ENCODE measurements around the gene RNF144B. TPM values are rescaled to one million over a fixed set of nuclear protein-coding genes. Genes with fewer than 3 reads are reported as not detected.
"Not testable (repeated sequence)": the region's sequence is repeated elsewhere in the genome, so short reads cannot be mapped to it uniquely, and the experiment has no call there.

RNF144B gene
- 0.60 and 1.3 TPM in 2 replicates for total RNA-seq (2014; rRNA removed; shearing (Covaris generic))

DNA sequence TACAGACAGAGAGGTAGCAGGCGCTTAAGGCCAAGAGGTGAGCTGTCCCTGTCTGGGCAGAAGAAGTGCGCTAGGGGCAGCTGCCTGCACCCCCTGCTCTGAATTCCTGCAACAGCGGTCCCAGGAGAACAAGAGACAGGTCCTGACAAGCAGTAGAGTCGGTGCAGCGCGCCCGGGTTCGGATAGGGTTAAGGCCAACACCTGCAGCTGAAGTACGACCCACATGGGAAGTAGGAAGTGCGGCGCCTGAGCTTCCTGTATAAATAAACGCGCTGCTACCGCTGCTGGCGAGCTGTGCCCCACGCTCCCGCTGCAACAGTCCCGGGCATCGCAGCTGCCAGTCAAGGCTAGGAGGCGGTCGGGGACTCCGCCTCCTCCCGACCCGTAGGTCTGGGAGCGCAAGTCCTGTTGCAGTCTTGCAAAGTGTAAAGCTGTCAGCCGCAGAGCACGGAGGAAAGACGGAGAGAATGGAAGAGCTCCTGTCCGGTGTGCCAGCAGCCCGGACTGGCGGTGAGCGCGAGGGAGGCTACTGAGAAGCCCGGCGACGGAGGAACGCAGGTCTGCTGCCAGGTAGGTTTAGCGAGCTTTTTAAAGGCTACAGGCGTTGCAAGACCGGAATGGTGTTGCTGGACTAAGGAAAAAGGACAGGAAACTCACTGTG is at the start of gene RNF144B:
Gene RNF144B (plus strand): TSS at position 290 of the 661 bp plus-strand sequence. CDS start 12,185 bp downstream, outside the sequence.
- DNase-seq (ENCODE audit: low spot score) = peak; percentile 58

DNA sequence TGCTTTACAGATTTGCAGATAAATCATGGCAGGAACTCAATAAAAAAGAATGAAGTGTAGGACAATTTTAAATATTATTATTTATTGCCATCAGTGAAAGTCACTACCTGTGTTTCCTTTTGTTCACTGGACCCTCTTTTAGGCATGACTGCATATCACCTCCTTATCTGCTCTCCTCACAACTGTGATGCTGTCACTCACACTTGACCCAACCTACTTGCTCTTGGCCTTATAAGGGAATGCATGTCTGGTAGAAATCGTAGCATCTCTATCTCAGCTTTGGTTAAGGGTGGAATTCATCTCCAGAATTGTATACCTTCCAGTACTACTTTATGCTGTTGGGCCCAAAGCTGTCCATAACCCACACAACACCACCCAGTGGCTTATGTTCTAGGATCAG is 47.6 kb upstream of the RNF144B start:
- DNase-seq (ENCODE audit: low spot score) = no peak

DNA sequence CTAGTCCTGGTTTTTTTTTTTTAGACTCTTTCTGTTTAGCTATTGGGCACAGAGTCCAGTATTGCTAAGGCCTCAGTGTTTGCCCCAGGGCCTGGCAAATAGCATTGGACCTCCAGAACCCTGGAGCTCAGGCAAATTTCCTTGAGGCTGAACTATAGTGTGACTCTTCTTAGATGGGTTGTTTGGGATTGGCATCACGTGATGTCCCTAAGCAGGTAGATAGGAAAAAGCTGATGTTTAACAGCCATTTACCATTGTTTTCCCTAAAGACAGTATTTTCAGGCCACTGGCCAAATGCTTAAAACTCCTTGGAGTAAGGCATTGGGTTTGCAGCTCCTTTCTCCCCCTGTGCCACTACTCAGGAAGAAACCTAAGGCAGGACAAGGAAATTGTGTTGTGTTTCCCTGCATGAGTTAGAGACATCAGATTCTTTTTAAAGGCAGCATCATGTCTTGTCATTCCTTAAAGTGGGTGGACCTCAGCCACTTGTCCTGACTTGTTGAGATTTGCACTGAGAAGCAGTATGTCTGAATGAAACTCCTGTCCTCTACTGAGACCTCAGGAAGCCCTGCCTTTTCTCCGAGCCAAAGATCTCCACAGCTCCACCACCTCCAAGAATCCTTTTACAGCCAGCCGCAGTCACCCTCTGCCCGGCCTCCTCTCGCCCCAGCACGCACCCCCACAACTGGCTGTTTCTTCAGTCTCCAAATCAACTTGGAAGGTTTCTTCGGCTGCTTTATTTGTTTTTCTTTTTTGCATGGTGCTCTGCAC is 46.2 kb upstream of the RNF144B start:
- no peak for DNase-seq (ENCODE audit: low spot score)

DNA sequence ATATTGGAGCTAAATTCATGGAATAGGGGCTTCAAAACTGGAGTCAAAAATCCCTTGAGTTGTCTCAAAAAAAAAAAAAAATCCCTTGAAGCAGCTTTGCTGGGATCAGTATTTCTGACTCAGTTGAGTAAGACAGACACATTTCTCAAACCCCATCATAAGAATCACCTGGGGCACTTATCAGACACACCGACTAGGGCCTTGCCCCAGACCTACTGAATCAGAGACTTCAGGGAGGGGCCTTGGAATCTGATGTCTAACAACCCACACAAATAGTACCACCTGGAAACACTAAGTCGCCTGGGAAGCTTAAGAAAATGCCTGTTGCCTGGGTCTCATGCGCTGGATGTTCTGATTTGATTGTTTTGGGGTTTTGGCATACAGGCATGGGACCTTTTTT is 44.9 kb upstream of the RNF144B start:
- no peak for DNase-seq (ENCODE audit: low spot score)

DNA sequence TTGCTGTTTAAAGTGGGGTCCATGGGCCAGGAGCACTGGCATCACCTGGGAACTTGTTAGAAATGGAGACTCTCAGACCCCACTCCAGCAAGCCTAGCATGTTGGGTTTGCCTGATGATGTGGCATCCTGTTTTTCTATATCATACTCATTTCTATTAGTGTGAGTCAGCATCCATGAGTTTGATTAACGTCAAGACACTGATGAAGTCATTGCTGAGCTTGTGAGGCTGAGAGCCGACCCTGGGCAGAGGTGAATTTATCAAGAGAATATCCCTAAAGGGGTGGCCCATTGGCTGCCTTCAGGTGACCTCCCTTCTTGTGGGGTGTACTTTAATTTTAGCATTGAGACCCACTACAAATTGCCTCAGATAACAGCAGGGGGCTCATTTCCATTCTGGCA is 43.4 kb upstream of the RNF144B start:
- peak; percentile 26 for DNase-seq (ENCODE audit: low spot score)

DNA sequence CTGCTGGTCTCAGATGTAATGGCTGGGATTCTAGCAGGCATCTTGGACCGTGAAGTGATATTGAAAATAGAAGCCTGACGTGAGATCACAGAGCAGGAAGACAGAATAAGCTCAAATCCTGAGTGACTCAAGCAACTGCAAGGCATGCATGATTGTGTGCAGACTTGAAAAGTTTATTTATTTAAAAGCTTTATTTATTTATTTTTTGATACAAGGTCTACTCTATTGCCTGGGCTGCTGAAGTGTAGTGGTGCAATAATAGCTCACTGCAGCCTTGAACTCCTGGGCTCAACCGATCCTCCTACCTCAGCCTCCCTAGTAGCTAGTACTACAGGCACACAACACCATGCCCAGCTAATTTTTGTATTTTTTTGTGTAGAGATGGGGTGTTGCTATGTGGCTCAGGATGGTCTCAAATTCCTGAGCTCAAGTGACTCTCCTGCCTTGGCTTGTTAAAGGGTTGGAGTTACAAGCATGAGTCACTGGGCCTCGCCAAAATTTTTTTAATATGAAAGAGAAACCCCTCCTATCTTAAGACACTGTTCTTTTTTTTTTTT is 40.1 kb upstream of the RNF144B start:
- no peak for DNase-seq (ENCODE audit: low spot score)

DNA sequence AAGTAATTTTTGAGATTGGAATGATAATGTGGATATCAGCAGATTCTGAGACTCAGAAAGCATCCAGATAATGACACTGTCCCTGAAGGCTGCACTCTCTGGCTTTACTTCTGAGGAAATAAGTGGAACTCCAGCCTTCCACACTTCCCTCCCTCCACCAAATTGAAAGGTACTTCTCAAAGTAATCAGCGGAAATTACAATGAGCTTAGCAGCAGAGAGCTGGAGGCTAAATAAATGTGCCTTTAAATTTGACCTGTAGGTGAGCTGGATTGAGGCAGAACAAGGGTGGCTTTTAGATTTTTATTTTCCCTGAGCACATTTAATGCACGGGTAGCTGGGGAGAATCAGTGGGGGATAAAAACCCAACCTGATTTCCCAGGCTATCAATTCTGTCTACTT is 39.3 kb upstream of the RNF144B start:
- no peak for DNase-seq (ENCODE audit: low spot score)

DNA sequence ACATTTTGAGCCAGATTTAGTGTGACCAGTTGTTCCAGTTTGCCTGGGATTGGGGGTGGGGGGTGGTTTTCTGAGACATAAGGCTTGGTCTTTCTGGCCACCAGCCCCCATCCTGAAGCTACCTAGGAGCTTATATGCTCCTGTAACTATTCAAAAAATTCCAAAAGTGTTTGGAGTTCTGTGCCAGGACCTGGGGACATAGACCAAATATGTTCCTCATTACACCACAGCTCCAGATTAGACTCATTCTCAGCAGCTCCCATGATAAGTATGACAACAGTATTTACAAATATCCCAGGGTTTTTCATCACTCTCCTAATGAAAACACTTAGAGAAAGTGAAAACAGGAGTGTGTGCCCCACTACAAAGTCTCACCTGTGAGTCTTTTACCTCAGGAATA is 37.8 kb upstream of the RNF144B start:
- no peak for DNase-seq (ENCODE audit: low spot score)

DNA sequence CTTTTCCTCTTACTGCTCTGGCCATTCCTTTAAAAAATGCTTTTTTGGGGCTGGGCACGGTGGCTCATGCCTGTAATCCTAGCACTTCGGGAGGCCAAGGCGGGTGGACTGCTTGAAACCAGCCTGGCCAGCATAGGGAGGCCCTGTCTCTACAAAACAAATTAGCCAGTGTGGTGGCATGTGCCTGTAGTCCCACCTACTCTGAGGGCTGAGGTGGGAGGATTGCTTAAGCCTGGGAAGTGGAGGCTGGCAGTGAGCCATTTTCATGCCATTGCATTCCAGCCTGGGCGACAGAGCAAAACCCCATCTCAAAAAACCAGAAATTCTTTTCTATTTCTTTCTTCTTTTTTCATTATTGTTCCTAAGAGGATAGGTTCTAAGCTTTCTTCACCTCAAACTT is 36.9 kb upstream of the RNF144B start:
- no peak for DNase-seq (ENCODE audit: low spot score)

DNA sequence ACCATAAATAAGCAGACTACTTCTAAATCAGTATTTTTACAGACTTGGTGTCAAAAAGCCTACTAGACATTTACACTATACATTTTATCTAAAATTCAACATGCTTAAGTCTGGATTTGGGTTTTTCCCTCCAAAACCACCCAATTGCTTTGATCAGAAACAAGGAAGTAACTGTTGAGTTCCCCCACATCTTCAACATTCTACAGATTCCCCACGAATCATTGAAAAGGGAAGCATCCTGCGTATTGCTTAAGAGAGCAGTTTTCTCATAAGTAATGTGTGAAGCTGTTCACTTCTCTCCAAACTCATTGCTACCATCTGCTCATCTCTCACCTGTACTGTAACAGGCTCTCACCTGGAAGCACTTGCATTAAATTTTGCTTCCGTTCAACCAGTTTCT is 36.4 kb upstream of the RNF144B start:
- DNase-seq (ENCODE audit: low spot score) = no peak

DNA sequence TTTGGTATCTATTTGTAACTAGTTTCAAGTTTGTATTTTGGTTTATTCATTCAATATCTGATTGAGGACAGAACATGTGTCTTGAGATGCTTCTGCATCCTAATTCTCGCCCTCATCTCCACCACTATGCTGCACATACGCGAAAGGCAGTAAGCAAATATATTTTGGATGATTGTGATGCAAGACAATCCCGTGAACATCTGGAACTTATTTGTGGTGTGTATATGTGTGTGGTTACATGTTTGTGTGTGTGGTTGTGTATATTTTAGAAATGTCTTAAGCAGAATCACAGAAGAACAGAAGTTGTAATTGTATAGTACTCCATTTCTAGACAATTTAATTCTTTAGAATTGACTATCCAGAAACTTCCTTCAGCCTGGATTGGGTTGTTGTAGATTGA is 35.1 kb upstream of the RNF144B start:
- no peak for DNase-seq (ENCODE audit: low spot score)

DNA sequence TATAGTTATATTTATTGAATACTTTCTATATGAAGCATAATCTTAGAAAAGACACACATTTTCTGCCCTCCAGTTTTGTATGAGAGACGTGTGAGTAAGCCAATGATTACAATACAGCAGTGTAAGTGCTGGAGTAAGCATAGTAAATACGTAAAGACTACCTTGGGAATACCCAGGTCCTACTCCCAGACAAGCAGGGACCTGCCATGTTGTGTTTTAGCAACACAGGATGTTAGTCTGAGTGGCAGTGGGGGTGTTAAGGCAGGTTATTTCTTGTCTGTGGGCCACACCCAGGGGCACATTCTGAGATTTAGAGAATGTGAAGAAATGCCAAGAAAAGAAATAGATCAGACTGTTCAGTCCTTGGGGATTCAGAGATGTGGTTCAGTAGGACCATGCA is 34.3 kb upstream of the RNF144B start:
- no peak for DNase-seq (ENCODE audit: low spot score)

DNA sequence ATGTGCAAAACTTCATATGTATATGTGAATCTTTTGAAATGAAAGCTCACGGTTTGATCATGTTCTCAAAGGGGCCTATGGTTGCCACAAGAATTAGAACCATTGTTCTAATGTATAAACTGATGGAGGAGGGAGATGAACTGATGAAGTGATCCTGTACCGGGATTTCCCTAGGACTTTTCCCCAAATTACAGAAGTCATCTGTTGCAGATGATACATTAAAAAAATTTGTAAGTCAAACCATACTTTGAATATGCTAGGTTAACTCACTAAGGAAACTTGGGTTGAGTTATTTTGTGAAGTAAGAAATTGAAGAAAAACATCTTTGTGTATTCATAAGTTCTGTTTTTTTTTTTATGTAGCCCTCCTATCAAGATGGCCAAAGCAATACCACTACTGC is 33.9 kb upstream of the RNF144B start:
- no peak for DNase-seq (ENCODE audit: low spot score)

DNA sequence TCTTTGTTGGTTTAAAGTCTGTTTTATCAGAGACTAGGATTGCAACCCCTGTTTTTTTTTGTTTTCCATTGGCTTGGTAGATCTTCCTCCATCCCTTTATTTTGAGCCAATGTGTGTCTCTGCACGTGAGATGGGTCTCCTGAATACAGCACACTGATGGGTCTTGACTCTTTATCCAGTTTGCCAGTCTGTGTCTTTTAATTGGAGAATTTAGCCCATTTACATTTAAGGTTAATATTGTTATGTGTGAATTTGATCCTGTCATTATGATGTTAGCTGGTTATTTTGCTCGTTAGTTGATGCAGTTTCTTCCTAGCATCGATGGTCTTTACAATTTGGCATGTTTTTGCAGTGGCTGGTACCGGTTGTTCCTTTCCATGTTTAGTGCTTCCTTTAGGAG is 29.6 kb upstream of the RNF144B start:
- not testable (repeated sequence) for DNase-seq (ENCODE audit: low spot score)

DNA sequence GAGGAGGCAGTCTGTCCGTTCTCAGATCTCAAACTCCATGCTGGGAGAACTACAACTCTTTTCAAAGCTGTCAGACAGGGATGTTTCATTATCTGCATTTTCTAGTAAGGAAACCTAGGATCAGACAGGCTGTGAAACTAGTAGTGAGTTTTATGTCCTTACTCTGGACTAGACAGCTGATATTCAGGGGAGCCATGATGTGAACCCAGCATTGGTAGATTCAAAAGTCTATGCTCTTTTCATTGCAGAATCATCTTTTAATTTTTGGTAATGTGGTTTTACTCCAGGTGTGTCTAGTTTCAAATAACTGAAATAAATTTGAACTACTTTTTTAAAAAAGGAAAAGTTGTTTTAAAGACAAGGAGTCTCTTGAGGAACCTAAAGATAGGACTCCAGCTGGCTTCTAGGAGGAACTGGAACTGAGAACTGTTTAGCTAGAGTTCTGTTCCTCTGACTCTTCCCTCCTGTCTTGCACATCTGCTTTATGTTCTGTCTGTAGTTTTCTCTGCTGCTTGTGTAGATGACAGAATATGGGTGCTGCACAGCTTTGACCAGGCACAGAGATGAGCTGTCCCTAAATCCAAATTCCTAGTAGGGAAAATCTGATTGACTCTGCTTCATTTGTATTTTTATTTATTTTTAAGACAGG is 27.8 kb upstream of the RNF144B start:
- no peak for DNase-seq (ENCODE audit: low spot score)

DNA sequence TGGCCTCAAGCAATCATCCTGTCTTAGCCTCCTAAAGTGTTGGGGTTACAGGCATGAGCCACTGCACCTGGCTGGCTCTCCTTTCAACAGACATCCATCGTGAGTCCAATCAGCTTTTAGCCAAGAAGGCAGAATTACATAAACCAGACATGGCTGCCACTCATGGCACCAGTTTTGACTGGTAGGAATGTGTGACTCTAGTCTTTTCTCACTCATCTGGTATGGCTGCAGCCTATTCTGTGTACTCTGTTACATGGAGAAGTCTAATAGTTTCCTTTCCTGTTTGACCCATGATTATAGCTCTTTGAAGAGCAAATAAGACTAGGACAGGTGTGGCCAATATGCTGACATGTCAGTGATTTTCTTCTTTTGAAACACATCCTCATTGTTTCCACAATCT is 27.0 kb upstream of the RNF144B start:
- DNase-seq (ENCODE audit: low spot score) = no peak

DNA sequence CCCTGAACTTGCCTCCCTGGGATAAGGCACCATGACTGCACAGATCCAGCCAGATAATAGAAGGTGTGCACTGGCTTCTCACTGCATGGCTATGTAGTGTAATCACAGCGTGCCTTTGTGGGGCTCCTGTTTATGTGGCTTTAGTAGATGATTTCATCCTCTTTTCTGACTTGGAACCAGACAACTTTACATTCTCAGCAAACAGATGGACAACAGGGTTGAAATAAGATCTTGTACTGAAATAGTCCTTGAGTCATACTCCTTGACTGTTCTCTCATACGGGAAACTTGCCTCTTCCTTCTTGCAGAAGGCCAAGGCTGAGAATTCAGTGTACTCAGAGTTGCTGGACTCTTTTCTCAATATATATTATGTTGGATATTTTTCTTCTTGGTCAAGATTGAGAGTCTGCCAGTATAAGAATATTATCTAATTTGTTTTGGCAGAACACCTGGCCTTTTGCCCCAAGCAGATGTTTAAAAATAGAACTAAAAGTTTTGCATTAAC is 25.0 kb upstream of the RNF144B start:
- DNase-seq (ENCODE audit: low spot score) = no peak

DNA sequence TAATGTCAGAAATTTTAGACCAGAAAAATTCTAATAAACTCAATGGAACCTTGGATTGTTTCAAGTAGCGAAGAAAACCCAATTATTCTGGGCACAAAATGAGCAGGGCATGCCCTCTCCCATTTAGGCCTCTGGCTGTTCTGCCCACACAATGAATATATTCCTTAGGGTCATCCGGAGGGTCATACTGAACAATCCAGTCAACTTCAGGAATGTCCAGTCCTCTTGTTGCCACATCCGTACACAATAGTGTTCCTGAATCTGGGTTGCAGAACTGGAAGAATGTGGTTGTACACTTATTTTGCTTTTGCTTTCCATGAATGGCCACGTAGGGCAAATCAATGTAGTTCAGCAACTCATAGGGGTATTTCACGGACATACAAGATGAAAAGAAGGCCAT is 23.4 kb upstream of the RNF144B start:
- no peak for DNase-seq (ENCODE audit: low spot score)

DNA sequence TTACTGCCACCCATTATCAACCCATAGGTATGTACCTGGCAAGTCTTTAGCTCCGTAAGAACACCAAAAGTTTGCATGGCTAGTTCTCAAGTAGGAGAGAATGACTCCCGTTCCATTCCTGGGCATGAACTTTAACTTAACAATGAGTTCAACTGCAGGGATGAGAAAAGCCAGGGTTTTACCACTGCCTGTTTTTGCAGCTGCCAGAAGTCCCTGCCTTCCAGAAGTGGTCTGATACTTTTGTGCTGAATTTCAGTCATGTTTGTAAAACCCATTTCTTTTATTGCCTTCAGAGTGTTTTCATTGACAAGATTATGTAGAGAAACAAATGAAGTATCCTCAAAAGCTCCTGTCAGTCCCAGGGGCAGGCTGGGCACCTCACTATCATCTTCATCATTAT is 22.6 kb upstream of the RNF144B start:
- not testable (repeated sequence) for DNase-seq (ENCODE audit: low spot score)

DNA sequence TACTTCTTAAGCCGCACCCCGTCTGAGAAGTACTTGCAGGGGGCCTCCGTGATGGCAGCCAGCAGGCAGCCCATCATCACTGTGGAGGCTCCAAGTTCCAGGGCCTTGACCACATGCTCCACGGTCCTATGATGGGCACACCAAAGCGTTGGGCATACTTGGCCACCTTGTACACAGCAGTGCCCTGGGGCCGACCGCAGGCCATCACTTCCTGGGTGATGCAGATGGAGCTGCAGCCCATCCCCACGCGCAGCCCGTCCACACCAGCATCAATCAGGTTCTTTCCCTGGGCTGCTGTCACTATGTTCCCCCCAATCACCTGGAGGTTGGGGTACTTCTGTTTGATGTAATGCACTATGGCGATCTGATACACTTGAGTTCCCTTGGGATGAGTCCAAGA is 19.8 kb upstream of the RNF144B start:
- DNase-seq (ENCODE audit: low spot score) = no peak

DNA sequence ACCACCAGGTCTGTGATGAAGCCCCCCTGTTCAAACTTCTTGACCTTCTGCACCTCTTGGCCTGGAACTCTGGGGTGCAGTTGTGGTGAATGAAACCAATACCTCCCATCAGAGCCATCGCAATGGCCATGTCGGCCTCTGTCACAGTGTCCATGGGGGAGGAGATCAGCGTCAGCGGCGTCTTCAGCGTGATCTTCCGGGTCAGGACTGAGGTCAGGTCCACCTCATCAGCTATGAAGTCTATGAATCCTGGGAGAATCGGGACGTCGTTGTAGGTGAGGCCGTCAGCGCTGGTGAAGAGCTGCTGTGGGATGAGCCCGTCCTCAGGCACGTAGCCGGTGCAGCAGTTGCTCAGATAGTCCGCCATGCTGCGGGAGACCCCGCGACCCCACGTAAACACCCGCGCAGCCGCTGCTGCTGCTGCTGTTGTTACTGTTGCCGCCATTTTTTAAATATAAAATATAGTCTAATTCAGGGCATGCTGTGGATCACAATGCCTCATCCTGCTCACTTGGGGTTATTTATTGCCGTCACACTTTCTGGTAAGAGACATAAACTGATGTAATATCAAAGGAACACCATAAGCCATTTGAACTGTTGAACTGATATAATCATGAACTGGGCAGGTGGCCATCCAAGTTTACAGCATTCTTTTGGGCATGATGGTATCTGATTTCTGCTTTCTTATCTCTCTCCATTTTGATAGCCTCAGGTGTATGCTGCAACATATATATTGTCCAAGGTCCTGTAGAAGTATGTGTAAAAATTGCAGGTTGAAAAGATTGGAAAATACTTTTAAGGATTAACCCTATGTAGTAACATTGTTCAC is 18.7 kb upstream of the RNF144B start:
- no peak for DNase-seq (ENCODE audit: low spot score)

DNA sequence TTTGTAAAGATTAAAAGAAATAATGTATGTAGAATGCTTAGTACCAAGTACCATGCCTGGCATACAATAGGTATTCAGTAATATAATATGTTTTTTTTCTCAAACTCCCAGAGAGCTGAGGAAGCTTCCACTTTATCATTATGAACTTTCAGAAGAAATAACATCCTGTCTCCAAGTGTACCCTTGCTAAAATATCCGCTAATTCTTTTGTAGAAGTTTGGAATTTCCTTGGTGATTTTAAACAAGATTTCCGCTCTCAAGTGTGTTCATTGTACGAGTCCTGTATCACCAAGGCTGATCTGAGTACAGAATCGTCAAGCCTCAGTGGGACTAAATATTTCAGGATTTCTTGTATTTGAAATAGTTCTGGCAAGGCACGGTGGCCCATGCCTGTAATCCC is 16.1 kb upstream of the RNF144B start:
- no peak for DNase-seq (ENCODE audit: low spot score)

Measured in A172 (cell line).